Measurements from ENCODE around the gene CDCA7L.

The CDCA7L gene

GRCh38 chr7:21915140-21915539, 30.6 kb downstream of the CDCA7L start:
- in situ Hi-C loops (cut with HindIII; ENCODE audit: low sequenced_read_pairs), result no loop called here
- TF ChIP-seq, protein P1, sequence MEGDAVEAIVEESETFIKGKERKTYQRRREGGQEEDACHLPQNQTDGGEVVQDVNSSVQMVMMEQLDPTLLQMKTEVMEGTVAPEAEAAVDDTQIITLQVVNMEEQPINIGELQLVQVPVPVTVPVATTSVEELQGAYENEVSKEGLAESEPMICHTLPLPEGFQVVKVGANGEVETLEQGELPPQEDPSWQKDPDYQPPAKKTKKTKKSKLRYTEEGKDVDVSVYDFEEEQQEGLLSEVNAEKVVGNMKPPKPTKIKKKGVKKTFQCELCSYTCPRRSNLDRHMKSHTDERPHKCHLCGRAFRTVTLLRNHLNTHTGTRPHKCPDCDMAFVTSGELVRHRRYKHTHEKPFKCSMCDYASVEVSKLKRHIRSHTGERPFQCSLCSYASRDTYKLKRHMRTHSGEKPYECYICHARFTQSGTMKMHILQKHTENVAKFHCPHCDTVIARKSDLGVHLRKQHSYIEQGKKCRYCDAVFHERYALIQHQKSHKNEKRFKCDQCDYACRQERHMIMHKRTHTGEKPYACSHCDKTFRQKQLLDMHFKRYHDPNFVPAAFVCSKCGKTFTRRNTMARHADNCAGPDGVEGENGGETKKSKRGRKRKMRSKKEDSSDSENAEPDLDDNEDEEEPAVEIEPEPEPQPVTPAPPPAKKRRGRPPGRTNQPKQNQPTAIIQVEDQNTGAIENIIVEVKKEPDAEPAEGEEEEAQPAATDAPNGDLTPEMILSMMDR (IDR thresholded peaks at IDR 0.05; ENCODE audit: low read depth, low read length, missing control alignments), result no peak
- DNase-seq (ENCODE audit: low read depth), result no peak
- H3K4me3 ChIP-seq (ENCODE audit: low read depth, low read length), result no peak overlapping the region

GRCh38 chr7:21914671-21915070, 31.0 kb downstream of the CDCA7L start:
- in situ Hi-C loops (cut with HindIII; ENCODE audit: low sequenced_read_pairs), result no loop called here
- TF ChIP-seq, protein P1 (IDR thresholded peaks at IDR 0.05; ENCODE audit: low read depth, low read length, missing control alignments), result no peak

DNA sequence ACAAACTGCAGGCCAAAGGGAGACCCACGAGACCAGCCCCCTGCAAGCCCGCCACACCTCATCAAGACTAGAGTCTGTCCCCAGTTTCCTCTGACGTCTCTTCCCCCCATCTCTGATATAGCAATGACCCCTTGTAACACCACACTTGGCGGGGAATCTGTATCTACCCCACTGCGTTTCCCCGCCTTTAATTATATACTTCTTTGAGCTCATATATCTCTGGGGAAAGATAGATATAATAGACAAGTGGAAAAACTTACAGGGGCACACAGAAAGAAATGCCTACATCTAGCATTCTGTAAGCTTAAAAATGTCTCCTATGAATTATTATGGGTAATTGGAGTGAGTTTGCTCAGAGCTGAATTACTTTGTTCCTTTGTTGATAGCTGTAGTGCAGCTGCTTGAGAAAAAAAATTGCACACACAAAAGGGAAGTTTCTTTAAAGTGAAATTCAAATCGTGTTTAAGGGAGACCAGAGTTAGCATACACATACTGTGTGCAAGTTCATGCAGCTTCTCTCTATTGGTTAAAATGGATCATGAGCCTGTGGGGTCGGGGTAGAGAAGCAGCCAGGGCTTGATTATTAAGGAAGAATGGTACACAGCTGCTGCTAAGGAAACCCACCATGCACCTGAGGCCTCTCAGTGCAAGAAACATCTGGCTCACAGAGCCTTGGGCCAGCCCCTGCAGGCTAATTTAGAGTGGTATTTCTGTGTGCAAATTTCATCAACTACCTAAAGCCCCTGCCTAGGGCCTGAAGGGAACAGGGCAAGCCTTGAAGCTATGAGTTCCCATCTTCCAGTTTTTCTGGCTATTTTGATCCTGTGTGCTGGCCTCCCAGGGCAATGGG, 32.5 kb downstream of the CDCA7L start:
- TF ChIP-seq, protein P1 (IDR thresholded peaks at IDR 0.05; ENCODE audit: low read depth, low read length, missing control alignments), result no peak
- in situ Hi-C loops (cut with HindIII; ENCODE audit: low sequenced_read_pairs), result no loop called here
- no peak for DNase-seq (ENCODE audit: low read depth)

More at GRCh38 chr7:21914671-21915070, 31.0 kb downstream of the CDCA7L start:
- no peak overlapping the region for H3K4me3 ChIP-seq (ENCODE audit: low read depth, low read length)
- no peak for DNase-seq (ENCODE audit: low read depth)

DNA sequence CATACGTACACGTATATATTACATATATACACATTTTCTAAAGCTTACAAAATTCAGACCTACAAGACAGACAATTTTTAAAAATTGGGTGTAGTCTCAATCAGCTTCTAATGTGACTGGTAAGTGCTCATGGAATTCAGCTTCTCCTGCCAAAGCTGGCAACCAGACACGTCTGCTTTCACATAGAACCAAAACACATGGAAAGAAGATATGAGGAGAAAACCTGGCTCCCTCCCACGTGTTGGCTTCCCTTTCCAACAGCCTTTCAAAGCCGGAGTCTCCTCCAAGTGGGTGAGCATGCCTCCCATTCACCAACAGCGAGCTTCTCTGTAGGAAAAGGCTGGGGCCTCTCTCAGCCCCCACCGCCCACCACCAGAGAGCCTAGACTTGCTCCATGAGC, 33.4 kb downstream of the CDCA7L start:
- H3K4me3 ChIP-seq (ENCODE audit: low read depth, low read length), result no peak overlapping the region
- TF ChIP-seq, protein P1 (IDR thresholded peaks at IDR 0.05; ENCODE audit: low read depth, low read length, missing control alignments), result no peak
- in situ Hi-C loops (cut with HindIII; ENCODE audit: low sequenced_read_pairs), result no loop called here
- peak; percentile 31 for DNase-seq (ENCODE audit: low read depth)

More for the DNA sequence above, 32.5 kb downstream of the CDCA7L start:
- H3K4me3 ChIP-seq (ENCODE audit: low read depth, low read length), result no peak overlapping the region

- H3K4me3 ChIP-seq (ENCODE audit: low read depth, low read length), result no peak overlapping the region
- TF ChIP-seq, protein P1 (IDR thresholded peaks at IDR 0.05; ENCODE audit: low read depth, low read length, missing control alignments), result no peak
- DNase-seq (ENCODE audit: low read depth), result no peak
- in situ Hi-C loops (cut with HindIII; ENCODE audit: low sequenced_read_pairs), result no loop called here
These were observed 34.3 kb downstream of the CDCA7L start for GRCh38 chr7:21911341-21911875.

GRCh38 chr7:21910253-21910652, 35.4 kb downstream of the CDCA7L start:
- H3K4me3 ChIP-seq (ENCODE audit: low read depth, low read length), result no peak overlapping the region
- TF ChIP-seq, protein P1 (IDR thresholded peaks at IDR 0.05; ENCODE audit: low read depth, low read length, missing control alignments), result no peak
- in situ Hi-C loops (cut with HindIII; ENCODE audit: low sequenced_read_pairs), result no loop called here
- DNase-seq (ENCODE audit: low read depth), result no peak
